GM18870 (cell line): ENCODE data around the gene PRMT7.
A peak's percentile ranks its signal among the peaks of the same experiment; 100 is the strongest.

Experiments
- ATAC-seq: cut with Tn5 transposase; IDR thresholded peaks from one replicate; pipeline ENCODE4 v1.9.1; 2021; ENCODE audit warnings: moderate library complexity; ENCODE audit not compliant: unreplicated experiment

PRMT7 gene

GRCh38 chr16:68310774-68311511 is at the start of gene PRMT7, which contains the start of gene SLC7A6OS:
TSS of gene PRMT7 (plus strand) at chr16:68311019. CDS start at chr16:68315980, 4,961 bp downstream.
TSS of gene SLC7A6OS (minus strand) at chr16:68310946. CDS start at chr16:68310926, 20 bp downstream.
- ATAC-seq: peak; percentile 89

GRCh38 chr16:68263559-68264127 is 47.2 kb upstream of the PRMT7 start:
- peak; percentile 12 for ATAC-seq

- peak; percentile 44 for ATAC-seq
Observed at GRCh38 chr16:68264128-68265077, 46.4 kb upstream of the PRMT7 start, which contains the start of gene SLC7A6. TSS of gene SLC7A6 (plus strand) at chr16:68264526. CDS start at chr16:68274727, 10,201 bp downstream.

- ATAC-seq: peak; percentile 20
Observed at GRCh38 chr16:68265078-68265920, 45.5 kb upstream of the PRMT7 start.

GRCh38 chr16:68267612-68268405 is 43.0 kb upstream of the PRMT7 start:
- ATAC-seq: no peak

GRCh38 chr16:68269793-68270192 is 41.0 kb upstream of the PRMT7 start:
- no peak for ATAC-seq

- no peak for ATAC-seq
Observed at GRCh38 chr16:68270353-68270752, 40.5 kb upstream of the PRMT7 start.

- ATAC-seq: no peak
Observed at GRCh38 chr16:68272507-68273209, 38.2 kb upstream of the PRMT7 start.

GRCh38 chr16:68273459-68273858 is 37.4 kb upstream of the PRMT7 start:
- ATAC-seq: no peak

- ATAC-seq: no peak
Observed at GRCh38 chr16:68273896-68274295, 36.9 kb upstream of the PRMT7 start.

- no peak for ATAC-seq
Observed at GRCh38 chr16:68274441-68274840, 36.4 kb upstream of the PRMT7 start.

GRCh38 chr16:68275611-68276191 is 35.1 kb upstream of the PRMT7 start:
- ATAC-seq: peak; percentile 72

- ATAC-seq: peak; percentile 7
Observed at GRCh38 chr16:68276223-68276622, 34.6 kb upstream of the PRMT7 start.

- no peak for ATAC-seq
Observed at GRCh38 chr16:68279726-68280558, 30.9 kb upstream of the PRMT7 start.

- ATAC-seq: no peak
Observed at GRCh38 chr16:68281368-68282063, 29.3 kb upstream of the PRMT7 start.

GRCh38 chr16:68282064-68282452 is 28.8 kb upstream of the PRMT7 start:
- ATAC-seq: no peak

- no peak for ATAC-seq
Observed at GRCh38 chr16:68283346-68283745, 27.5 kb upstream of the PRMT7 start.
